KMS-11 (cell line): ENCODE data around the gene CNDP2.
"Not testable (repeated sequence)": the region's sequence is repeated elsewhere in the genome, so short reads cannot be mapped to it uniquely, and the experiment has no call there.

Experiments used
- H2AFZ ChIP-seq: fragments of 200-600 bp; sonication (generic); 2 replicates; pipeline ENCODE4 v1.6.1; 2016; ENCODE audit warnings: antibody characterized with exemption, mixed run types, low read depth
- H3K27ac ChIP-seq: fragments of 200-600 bp; sonication (generic); 2 replicates; pipeline ENCODE4 v1.6.1; 2016; ENCODE audit warnings: mild to moderate bottlenecking, mixed run types
- H3K27me3 ChIP-seq: fragments of 200-600 bp; sonication (generic); 2 replicates; pipeline ENCODE4 v1.6.1; 2017; ENCODE audit warnings: mild to moderate bottlenecking, low read depth, mixed run types, moderate library complexity; ENCODE audit not compliant: insufficient read depth
- H3K36me3 ChIP-seq: fragments of 200-600 bp; sonication (generic); 2 replicates; pipeline ENCODE4 v1.6.1; 2017; ENCODE audit warnings: mild to moderate bottlenecking, mixed run types; ENCODE audit not compliant: insufficient read depth
- H3K4me1 ChIP-seq: fragments of 200-600 bp; sonication (generic); 2 replicates; pipeline ENCODE4 v1.6.1; 2016; ENCODE audit warnings: mild to moderate bottlenecking, low read depth, mixed run types; ENCODE audit not compliant: poor library complexity, severe bottlenecking
- H3K4me2 ChIP-seq: fragments of 200-600 bp; sonication (generic); 2 replicates; pipeline ENCODE4 v1.7.0; 2016; ENCODE audit warnings: mild to moderate bottlenecking, mixed run types
- H3K4me3 ChIP-seq: fragments of 200-600 bp; sonication (generic); IDR thresholded peaks from 2 replicates; pipeline ENCODE4 v1.6.1; 2017; ENCODE audit warnings: low read depth, low read length, mixed read lengths; ENCODE audit not compliant: insufficient read depth
- H3K79me2 ChIP-seq: fragments of 200-600 bp; sonication (generic); 2 replicates; pipeline ENCODE4 v1.6.1; 2016; ENCODE audit warnings: low read depth, mixed run types; ENCODE audit not compliant: insufficient read depth
- H3K9ac ChIP-seq: fragments of 200-600 bp; sonication (generic); 2 replicates; pipeline ENCODE4 v1.6.1; 2016; ENCODE audit warnings: mild to moderate bottlenecking, mixed run types
- H4K20me1 ChIP-seq: fragments of 200-600 bp; sonication (generic); 2 replicates; pipeline ENCODE4 v1.6.1; 2016; ENCODE audit warnings: mild to moderate bottlenecking, mixed run types; ENCODE audit not compliant: insufficient read depth
- CTCF ChIP-seq: fragments of 200-600 bp; sonication (generic); conservative IDR thresholded peaks from 2 replicates; pipeline ENCODE4 v1.6.1; 2017; ENCODE audit warnings: low read depth, mild to moderate bottlenecking, antibody characterized with exemption, low read length, moderate library complexity, mixed read lengths

The CNDP2 gene

GRCh38 chr18:74522635-74523548 is 26.7 kb downstream of the CNDP2 start:
- H2AFZ ChIP-seq = no peak overlapping the region

GRCh38 chr18:74524097-74524496 is 27.9 kb downstream of the CNDP2 start:
- no peak overlapping the region for H3K4me3 ChIP-seq
- peaks cover 9% of the 10 kb centered on the region; the same call in 1 of the 2 replicates for H3K36me3 ChIP-seq
- H3K4me1 ChIP-seq = peaks cover 72% of the 10 kb centered on the region
- H3K9ac ChIP-seq = no peak overlapping the region
- no peaks in the 10 kb centered on the region for H3K79me2 ChIP-seq
- TF ChIP-seq CTCF = no peak
- H3K4me2 ChIP-seq = peak overlapping the region; percentile 20
- no peaks in the 10 kb centered on the region for H3K27me3 ChIP-seq
- H2AFZ ChIP-seq = no peak overlapping the region
- H3K27ac ChIP-seq = peak overlapping the region; percentile 52
- no peaks in the 10 kb centered on the region for H4K20me1 ChIP-seq

More at GRCh38 chr18:74522635-74523548, 26.7 kb downstream of the CNDP2 start:
- no peaks in the 10 kb centered on the region for H4K20me1 ChIP-seq
- H3K27me3 ChIP-seq = no peaks in the 10 kb centered on the region
- no peaks in the 10 kb centered on the region for H3K79me2 ChIP-seq
- peaks cover 59% of the 10 kb centered on the region for H3K4me1 ChIP-seq
- H3K27ac ChIP-seq = peak overlapping the region; percentile 52
- TF ChIP-seq CTCF = no peak
- no peak overlapping the region for H3K4me3 ChIP-seq
- peak overlapping the region; percentile 20 for H3K4me2 ChIP-seq
- H3K36me3 ChIP-seq = peaks cover 10% of the 10 kb centered on the region; the same call in 1 of the 2 replicates
- no peak overlapping the region for H3K9ac ChIP-seq

GRCh38 chr18:74524915-74525314 is 28.8 kb downstream of the CNDP2 start:
- not testable (repeated sequence) for H3K9ac ChIP-seq, H3K27me3 ChIP-seq, H3K79me2 ChIP-seq, H3K4me3 ChIP-seq, H2AFZ ChIP-seq, H4K20me1 ChIP-seq, H3K36me3 ChIP-seq
- Histone ChIP-seq H3K4me1 (peaks cover 80% of the 10 kb centered on the region), H3K27ac (peak overlapping the region; percentile 52; the same call in 1 of the 2 replicates), H3K4me2 (peak overlapping the region; percentile 20; the same call in 1 of the 2 replicates)

GRCh38 chr18:74525741-74526140 is 29.6 kb downstream of the CNDP2 start:
- H3K4me2 ChIP-seq = no peak overlapping the region

More at GRCh38 chr18:74525741-74526140, 29.6 kb downstream of the CNDP2 start:
- Histone ChIP-seq H4K20me1 (no peaks in the 10 kb centered on the region), H3K79me2 (no peaks in the 10 kb centered on the region), H2AFZ (no peak overlapping the region), H3K4me1 (peaks cover 88% of the 10 kb centered on the region), H3K27me3 (no peaks in the 10 kb centered on the region), H3K4me3 (no peak overlapping the region), H3K36me3 (no peaks in the 10 kb centered on the region), H3K27ac (no peak overlapping the region; the same call in 1 of the 2 replicates), H3K9ac (no peak overlapping the region)
- TF ChIP-seq CTCF = no peak
